HAP-1 (cell line): ENCODE results near the gene KCND3.
A peak's percentile ranks its signal among the peaks of the same experiment; 100 is the strongest.

Experiments
- DNase-seq, 2 experiments: peaks; one replicate each; pipeline ENCODE4 v3.0.0-alpha.2; 2016 to 2020; ENCODE audit warnings: low spot score in 2 of 2
- H3K27me3 ChIP-seq: fragments of 250-450 bp; sonication (Bioruptor Pico); 2 replicates; pipeline ENCODE4 v1.5.1; 2020; ENCODE audit warnings: low read depth, mild to moderate bottlenecking, moderate library complexity
- H3K36me3 ChIP-seq: fragments of 250-450 bp; sonication (Bioruptor Pico); replicated peaks from 2 replicates; pipeline ENCODE4 v1.5.1; 2020; ENCODE audit warnings: mild to moderate bottlenecking
- H3K4me1 ChIP-seq: fragments of 250-450 bp; sonication (Bioruptor Pico); 2 replicates; pipeline ENCODE4 v1.5.1; 2020; ENCODE audit warnings: mild to moderate bottlenecking
- H3K4me3 ChIP-seq: fragments of 250-450 bp; sonication (Bioruptor Pico); 2 replicates; pipeline ENCODE4 v1.5.1; 2020; ENCODE audit warnings: mild to moderate bottlenecking, moderate library complexity
- H3K9me3 ChIP-seq: fragments of 250-450 bp; sonication (Bioruptor Pico); 2 replicates; pipeline ENCODE4 v1.5.1; 2020; ENCODE audit warnings: mild to moderate bottlenecking, moderate library complexity
- in situ Hi-C: fragments of 300-500 bp; cut with MboI; formaldehyde crosslinking; loops from 3 replicates; pipeline ENCODE4 v1.14.3; 2020; ENCODE audit warnings: low sequenced_read_pairs, inconsistent platforms, mixed read lengths

Gene KCND3

GRCh38 chr1:111821121-111821745, 168.2 kb downstream of the KCND3 start:
- Histone ChIP-seq H3K36me3 (no peaks in the 10 kb centered on the region), H3K4me1 (no peaks in the 10 kb centered on the region), H3K27me3 (no peaks in the 10 kb centered on the region), H3K4me3 (no peak overlapping the region), H3K9me3 (no peaks in the 10 kb centered on the region)
- in situ Hi-C loops: no loop called here
- DNase-seq: no peak

GRCh38 chr1:111819566-111820263, 169.8 kb downstream of the KCND3 start:
- Histone ChIP-seq H3K4me3 (no peak overlapping the region), H3K9me3 (no peaks in the 10 kb centered on the region), H3K4me1 (no peaks in the 10 kb centered on the region), H3K27me3 (no peaks in the 10 kb centered on the region), H3K36me3 (no peaks in the 10 kb centered on the region)
- DNase-seq: no peak
- in situ Hi-C loops: no loop called here

GRCh38 chr1:111818546-111818945, 170.9 kb downstream of the KCND3 start:
- in situ Hi-C loops: no loop called here

GRCh38 chr1:111818081-111818480, 171.4 kb downstream of the KCND3 start:
- H3K27me3 ChIP-seq: no peaks in the 10 kb centered on the region
- in situ Hi-C loops: no loop called here
- DNase-seq: no peak

More at GRCh38 chr1:111818546-111818945, 170.9 kb downstream of the KCND3 start:
- no peaks in the 10 kb centered on the region for H3K27me3 ChIP-seq
- no peak overlapping the region for H3K4me3 ChIP-seq
- no peaks in the 10 kb centered on the region for H3K36me3 ChIP-seq
- no peak for DNase-seq
- H3K4me1 ChIP-seq: no peaks in the 10 kb centered on the region
- no peaks in the 10 kb centered on the region for H3K9me3 ChIP-seq

GRCh38 chr1:111814642-111815041, 174.8 kb downstream of the KCND3 start:
- Histone ChIP-seq H3K4me1 (no peaks in the 10 kb centered on the region), H3K9me3 (no peaks in the 10 kb centered on the region), H3K36me3 (no peaks in the 10 kb centered on the region), H3K27me3 (no peaks in the 10 kb centered on the region), H3K4me3 (no peak overlapping the region)
- no peak for DNase-seq
- in situ Hi-C loops: no loop called here

More at GRCh38 chr1:111818081-111818480, 171.4 kb downstream of the KCND3 start:
- Histone ChIP-seq H3K4me3 (no peak overlapping the region), H3K9me3 (no peaks in the 10 kb centered on the region), H3K36me3 (no peaks in the 10 kb centered on the region), H3K4me1 (no peaks in the 10 kb centered on the region)

GRCh38 chr1:111814305-111814628, 175.2 kb downstream of the KCND3 start:
- Histone ChIP-seq H3K36me3 (no peaks in the 10 kb centered on the region), H3K4me1 (no peaks in the 10 kb centered on the region), H3K27me3 (no peaks in the 10 kb centered on the region), H3K9me3 (no peaks in the 10 kb centered on the region), H3K4me3 (no peak overlapping the region)
- in situ Hi-C loops: no loop called here
- DNase-seq: no peak

- Histone ChIP-seq H3K4me1 (no peaks in the 10 kb centered on the region), H3K36me3 (no peaks in the 10 kb centered on the region), H3K27me3 (no peaks in the 10 kb centered on the region), H3K9me3 (no peaks in the 10 kb centered on the region), H3K4me3 (no peak overlapping the region)
- DNase-seq: peak; percentile 22 to 35
- in situ Hi-C loops: no loop called here
These were observed 175.8 kb downstream of the KCND3 start for GRCh38 chr1:111813440-111814304.

GRCh38 chr1:111812306-111812705, 177.2 kb downstream of the KCND3 start:
- H3K4me1 ChIP-seq: no peaks in the 10 kb centered on the region
- no peaks in the 10 kb centered on the region for H3K36me3 ChIP-seq
- H3K27me3 ChIP-seq: no peaks in the 10 kb centered on the region
- H3K4me3 ChIP-seq: no peak overlapping the region
- H3K9me3 ChIP-seq: no peaks in the 10 kb centered on the region
- in situ Hi-C loops: no loop called here
- DNase-seq: no peak

GRCh38 chr1:111811891-111812290, 177.6 kb downstream of the KCND3 start:
- Histone ChIP-seq H3K4me1 (no peaks in the 10 kb centered on the region), H3K36me3 (no peaks in the 10 kb centered on the region), H3K9me3 (no peaks in the 10 kb centered on the region), H3K27me3 (no peaks in the 10 kb centered on the region), H3K4me3 (no peak overlapping the region)
- in situ Hi-C loops: no loop called here
- no peak for DNase-seq

GRCh38 chr1:111805251-111805650, 184.2 kb downstream of the KCND3 start:
- no peak for DNase-seq
- no peaks in the 10 kb centered on the region for H3K9me3 ChIP-seq
- H3K4me3 ChIP-seq: no peak overlapping the region
- H3K36me3 ChIP-seq: no peaks in the 10 kb centered on the region
- no peaks in the 10 kb centered on the region for H3K27me3 ChIP-seq
- no peaks in the 10 kb centered on the region for H3K4me1 ChIP-seq
- in situ Hi-C loops: no loop called here

- Histone ChIP-seq H3K4me1 (no peaks in the 10 kb centered on the region), H3K9me3 (no peaks in the 10 kb centered on the region), H3K27me3 (no peaks in the 10 kb centered on the region), H3K36me3 (no peaks in the 10 kb centered on the region), H3K4me3 (no peak overlapping the region)
- no peak for DNase-seq
- in situ Hi-C loops: no loop called here
These were observed 184.7 kb downstream of the KCND3 start for GRCh38 chr1:111804776-111805175.

- Histone ChIP-seq H3K27me3 (no peaks in the 10 kb centered on the region), H3K9me3 (peaks cover 4% of the 10 kb centered on the region; the same call in 1 of the 2 replicates), H3K4me1 (no peaks in the 10 kb centered on the region), H3K4me3 (no peak overlapping the region), H3K36me3 (no peaks in the 10 kb centered on the region)
- in situ Hi-C loops: no loop called here
- DNase-seq: no peak
These were observed 185.5 kb downstream of the KCND3 start for GRCh38 chr1:111803951-111804350.

- H3K36me3 ChIP-seq: no peaks in the 10 kb centered on the region
- H3K9me3 ChIP-seq: peaks cover 4% of the 10 kb centered on the region; the same call in 1 of the 2 replicates
- DNase-seq: no peak
- in situ Hi-C loops: no loop called here
- H3K27me3 ChIP-seq: no peaks in the 10 kb centered on the region
- H3K4me1 ChIP-seq: no peaks in the 10 kb centered on the region
- H3K4me3 ChIP-seq: no peak overlapping the region
These were observed 186.5 kb downstream of the KCND3 start for GRCh38 chr1:111802984-111803383.

- in situ Hi-C loops: no loop called here
These were observed 187.4 kb downstream of the KCND3 start for GRCh38 chr1:111802110-111802509.

More at GRCh38 chr1:111802110-111802509, 187.4 kb downstream of the KCND3 start:
- H3K36me3 ChIP-seq: no peaks in the 10 kb centered on the region
- peaks cover 4% of the 10 kb centered on the region; the same call in 1 of the 2 replicates for H3K9me3 ChIP-seq
- H3K27me3 ChIP-seq: no peaks in the 10 kb centered on the region
- H3K4me1 ChIP-seq: no peaks in the 10 kb centered on the region
- no peak overlapping the region for H3K4me3 ChIP-seq
- no peak for DNase-seq
